Neural progenitor cell (in vitro differentiated cells): ENCODE measurements around the gene AGAP3.

Source experiments
- EZH2 ChIP-seq: fragments of 200-600 bp; sonication (generic); IDR thresholded peaks from 2 replicates; pipeline ENCODE4 v1.6.1; 2017; ENCODE audit warnings: antibody characterized with exemption, mild to moderate bottlenecking, moderate library complexity
- EZH2phosphoT487 ChIP-seq: fragments of 200-600 bp; sonication (generic); IDR thresholded peaks from 2 replicates; pipeline ENCODE4 v1.6.1; 2017; ENCODE audit warnings: antibody characterized with exemption
- TF ChIP-seq, protein P1 (sequence below): fragments of 200-600 bp; sonication (generic); IDR thresholded peaks from 2 replicates; pipeline ENCODE4 v1.5.1; 2017; ENCODE audit warnings: antibody characterized with exemption, mild to moderate bottlenecking

DNA sequence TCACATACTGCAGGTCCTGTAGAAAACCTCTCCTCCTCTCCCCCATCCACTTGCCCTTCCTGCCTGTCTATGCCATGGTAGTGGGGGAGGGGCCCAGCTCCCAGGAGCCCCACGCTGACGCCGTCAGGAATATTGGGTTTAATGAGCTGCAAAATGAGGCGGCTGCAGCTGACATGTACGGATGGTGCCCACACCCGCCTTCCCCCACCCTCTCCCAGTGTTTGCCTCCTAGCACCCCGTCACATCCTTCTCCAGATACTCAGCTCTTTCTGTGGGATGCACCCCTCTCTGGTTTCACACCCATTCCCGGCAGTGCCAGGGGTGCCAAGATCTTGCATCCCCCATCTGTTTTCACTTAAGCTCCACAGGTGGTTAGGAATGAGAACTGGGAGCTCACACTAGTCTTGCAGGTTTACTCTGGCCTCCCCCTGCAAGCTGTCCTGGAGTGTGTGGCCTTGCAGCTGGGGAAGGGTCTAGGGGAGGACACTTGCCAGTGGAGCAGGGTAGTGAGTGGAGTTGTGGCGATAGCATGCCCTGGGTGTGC lies 55.1 kb downstream of the AGAP3 start:
- TF ChIP-seq, protein P1, sequence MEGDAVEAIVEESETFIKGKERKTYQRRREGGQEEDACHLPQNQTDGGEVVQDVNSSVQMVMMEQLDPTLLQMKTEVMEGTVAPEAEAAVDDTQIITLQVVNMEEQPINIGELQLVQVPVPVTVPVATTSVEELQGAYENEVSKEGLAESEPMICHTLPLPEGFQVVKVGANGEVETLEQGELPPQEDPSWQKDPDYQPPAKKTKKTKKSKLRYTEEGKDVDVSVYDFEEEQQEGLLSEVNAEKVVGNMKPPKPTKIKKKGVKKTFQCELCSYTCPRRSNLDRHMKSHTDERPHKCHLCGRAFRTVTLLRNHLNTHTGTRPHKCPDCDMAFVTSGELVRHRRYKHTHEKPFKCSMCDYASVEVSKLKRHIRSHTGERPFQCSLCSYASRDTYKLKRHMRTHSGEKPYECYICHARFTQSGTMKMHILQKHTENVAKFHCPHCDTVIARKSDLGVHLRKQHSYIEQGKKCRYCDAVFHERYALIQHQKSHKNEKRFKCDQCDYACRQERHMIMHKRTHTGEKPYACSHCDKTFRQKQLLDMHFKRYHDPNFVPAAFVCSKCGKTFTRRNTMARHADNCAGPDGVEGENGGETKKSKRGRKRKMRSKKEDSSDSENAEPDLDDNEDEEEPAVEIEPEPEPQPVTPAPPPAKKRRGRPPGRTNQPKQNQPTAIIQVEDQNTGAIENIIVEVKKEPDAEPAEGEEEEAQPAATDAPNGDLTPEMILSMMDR, result no peak
- TF ChIP-seq EZH2phosphoT487 (no peak), EZH2 (no peak)
